Tibial nerve (tissue), 4 donors: ENCODE measurements around the gene YJEFN3.

Experiments
- EP300 ChIP-seq, 2 donors: sonication (generic); formaldehyde crosslinking; IDR thresholded peaks; one replicate each; pipeline ENCODE4 v1.6.1; 2017; ENCODE audit warnings: antibody characterized with exemption in 2 of 2, mild to moderate bottlenecking in 1 of 2
- POLR2A ChIP-seq, 2 donors: fragments of 450-650 bp; IDR thresholded peaks; one replicate each; pipeline ENCODE4 v1.6.1; 2017; ENCODE audit warnings: antibody characterized with exemption in 2 of 2, mild to moderate bottlenecking in 2 of 2, moderate library complexity in 2 of 2
- TF ChIP-seq, protein P1 (sequence below), 5 experiments: fragments of 200-600 bp in 3 of 5; fragments of 450-650 bp in 2 of 5; sonication (generic) in 3 of 5; IDR thresholded peaks; one replicate each; pipeline ENCODE4 v1.5.1; 2016 to 2019; ENCODE audit warnings: antibody characterized with exemption in 5 of 5, mild to moderate bottlenecking in 3 of 5, moderate library complexity in 2 of 5

DNA sequence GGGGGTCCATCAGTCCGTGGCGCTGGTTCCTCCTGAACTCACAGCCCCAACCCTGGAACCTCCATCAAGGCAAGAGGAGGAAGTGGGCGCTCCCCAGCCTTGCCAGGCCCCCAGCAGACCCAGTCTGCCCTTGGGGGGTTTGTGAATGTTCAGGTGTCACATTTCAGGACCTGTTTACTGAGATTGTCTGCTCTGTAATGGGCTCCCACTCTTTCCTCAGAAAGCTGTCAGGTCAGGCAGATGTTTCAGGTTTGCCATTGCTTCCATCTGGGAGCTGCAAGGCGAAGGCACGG, 42.8 kb upstream of the YJEFN3 start:
- TF ChIP-seq, protein P1, sequence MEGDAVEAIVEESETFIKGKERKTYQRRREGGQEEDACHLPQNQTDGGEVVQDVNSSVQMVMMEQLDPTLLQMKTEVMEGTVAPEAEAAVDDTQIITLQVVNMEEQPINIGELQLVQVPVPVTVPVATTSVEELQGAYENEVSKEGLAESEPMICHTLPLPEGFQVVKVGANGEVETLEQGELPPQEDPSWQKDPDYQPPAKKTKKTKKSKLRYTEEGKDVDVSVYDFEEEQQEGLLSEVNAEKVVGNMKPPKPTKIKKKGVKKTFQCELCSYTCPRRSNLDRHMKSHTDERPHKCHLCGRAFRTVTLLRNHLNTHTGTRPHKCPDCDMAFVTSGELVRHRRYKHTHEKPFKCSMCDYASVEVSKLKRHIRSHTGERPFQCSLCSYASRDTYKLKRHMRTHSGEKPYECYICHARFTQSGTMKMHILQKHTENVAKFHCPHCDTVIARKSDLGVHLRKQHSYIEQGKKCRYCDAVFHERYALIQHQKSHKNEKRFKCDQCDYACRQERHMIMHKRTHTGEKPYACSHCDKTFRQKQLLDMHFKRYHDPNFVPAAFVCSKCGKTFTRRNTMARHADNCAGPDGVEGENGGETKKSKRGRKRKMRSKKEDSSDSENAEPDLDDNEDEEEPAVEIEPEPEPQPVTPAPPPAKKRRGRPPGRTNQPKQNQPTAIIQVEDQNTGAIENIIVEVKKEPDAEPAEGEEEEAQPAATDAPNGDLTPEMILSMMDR (IDR thresholded peaks at IDR 0.05): no peak
- no peak for TF ChIP-seq POLR2A (IDR thresholded peaks at IDR 0.05)
- no peak for TF ChIP-seq EP300 (IDR thresholded peaks at IDR 0.05)
